GM12872 (cell line): ENCODE data around the gene FAM186B.

Experiments
- TF ChIP-seq, protein P1 (sequence below): IDR thresholded peaks from 3 replicates; pipeline ENCODE4 v1.5.1; 2011; ENCODE audit warnings: low read depth, mild to moderate bottlenecking, low read length, moderate library complexity; ENCODE audit not compliant: insufficient read depth

FAM186B gene

DNA sequence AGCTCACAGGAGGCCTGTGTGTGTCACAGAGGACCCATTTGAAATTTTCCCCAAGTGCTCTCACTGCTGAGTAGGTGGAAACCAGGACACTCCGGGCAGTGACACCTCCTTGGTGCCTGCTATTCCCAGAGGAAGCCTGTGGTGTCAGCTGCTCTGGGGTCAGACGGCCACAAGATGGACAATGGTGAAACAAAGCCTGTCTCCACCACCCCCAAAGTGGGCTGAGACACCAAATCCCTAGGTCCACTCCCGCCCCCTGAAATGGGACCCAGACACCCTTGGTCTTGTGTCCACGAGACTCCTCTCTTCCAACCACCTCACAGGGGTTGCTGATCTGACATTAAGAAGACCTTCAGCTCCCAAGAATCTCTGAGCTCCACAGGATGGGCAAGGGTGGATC, 59.6 kb downstream of the FAM186B start:
- TF ChIP-seq, protein P1, sequence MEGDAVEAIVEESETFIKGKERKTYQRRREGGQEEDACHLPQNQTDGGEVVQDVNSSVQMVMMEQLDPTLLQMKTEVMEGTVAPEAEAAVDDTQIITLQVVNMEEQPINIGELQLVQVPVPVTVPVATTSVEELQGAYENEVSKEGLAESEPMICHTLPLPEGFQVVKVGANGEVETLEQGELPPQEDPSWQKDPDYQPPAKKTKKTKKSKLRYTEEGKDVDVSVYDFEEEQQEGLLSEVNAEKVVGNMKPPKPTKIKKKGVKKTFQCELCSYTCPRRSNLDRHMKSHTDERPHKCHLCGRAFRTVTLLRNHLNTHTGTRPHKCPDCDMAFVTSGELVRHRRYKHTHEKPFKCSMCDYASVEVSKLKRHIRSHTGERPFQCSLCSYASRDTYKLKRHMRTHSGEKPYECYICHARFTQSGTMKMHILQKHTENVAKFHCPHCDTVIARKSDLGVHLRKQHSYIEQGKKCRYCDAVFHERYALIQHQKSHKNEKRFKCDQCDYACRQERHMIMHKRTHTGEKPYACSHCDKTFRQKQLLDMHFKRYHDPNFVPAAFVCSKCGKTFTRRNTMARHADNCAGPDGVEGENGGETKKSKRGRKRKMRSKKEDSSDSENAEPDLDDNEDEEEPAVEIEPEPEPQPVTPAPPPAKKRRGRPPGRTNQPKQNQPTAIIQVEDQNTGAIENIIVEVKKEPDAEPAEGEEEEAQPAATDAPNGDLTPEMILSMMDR, result no peak

DNA sequence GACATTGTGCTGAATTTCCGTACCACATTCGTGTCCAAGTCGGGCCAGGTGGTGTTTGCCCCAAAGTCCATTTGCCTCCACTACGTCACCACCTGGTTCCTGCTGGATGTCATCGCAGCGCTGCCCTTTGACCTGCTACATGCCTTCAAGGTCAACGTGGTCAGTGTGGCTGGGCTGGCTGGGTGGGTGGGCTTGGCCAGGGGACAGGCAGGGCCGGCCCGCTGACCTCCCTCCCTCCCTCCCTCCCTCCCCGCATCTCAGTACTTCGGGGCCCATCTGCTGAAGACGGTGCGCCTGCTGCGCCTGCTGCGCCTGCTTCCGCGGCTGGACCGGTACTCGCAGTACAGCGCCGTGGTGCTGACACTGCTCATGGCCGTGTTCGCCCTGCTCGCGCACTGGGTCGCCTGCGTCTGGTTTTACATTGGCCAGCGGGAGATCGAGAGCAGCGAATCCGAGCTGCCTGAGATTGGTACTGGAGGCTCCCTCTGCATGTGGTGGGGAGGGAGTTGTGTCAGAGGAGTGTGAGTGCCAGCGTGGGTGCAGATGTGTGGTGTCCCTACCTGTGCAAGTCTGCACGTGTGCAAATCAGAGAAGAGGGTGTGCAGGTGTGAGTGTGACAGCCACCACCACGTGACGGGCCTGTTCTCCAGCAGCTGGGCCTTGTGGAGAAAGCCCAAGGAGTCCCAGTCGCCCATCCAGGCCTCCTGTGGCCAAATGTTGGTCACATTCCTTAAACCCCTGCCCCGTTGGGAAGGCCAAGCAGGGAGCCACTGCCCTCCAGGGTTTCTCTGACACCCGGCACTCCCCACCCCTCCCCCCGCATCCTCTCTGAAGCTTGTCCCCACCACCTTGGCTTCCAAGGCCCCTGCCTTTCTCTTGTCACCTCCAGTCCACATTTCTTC, 61.3 kb downstream of the FAM186B start:
- TF ChIP-seq, protein P1, result no peak

DNA sequence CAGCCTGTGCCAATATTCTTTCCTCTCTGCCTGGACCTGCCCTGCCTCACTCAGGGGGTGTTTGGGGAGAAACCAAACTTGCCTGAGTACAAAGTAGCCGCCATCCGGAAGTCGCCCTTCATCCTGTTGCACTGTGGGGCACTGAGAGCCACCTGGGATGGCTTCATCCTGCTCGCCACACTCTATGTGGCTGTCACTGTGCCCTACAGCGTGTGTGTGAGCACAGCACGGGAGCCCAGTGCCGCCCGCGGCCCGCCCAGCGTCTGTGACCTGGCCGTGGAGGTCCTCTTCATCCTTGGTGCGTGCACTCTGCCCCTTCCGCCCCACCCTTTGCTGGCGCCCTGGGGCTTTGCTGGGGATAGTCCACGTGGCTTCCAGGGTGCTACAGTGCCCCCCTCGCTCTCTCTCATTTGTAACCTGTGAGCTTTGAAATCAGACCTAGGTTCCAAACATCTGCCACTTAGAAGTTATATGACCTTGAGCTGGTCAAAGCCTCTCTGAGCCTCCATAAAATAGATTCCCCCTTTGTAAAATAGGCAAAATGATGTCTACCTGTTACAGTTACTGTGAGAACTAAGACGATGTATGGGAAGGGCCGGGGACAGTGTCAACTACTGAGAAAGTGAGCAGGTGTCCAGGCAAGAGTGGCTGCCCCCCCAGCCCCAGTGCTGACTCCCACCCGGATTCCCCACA, 62.1 kb downstream of the FAM186B start:
- TF ChIP-seq, protein P1, result no peak

DNA sequence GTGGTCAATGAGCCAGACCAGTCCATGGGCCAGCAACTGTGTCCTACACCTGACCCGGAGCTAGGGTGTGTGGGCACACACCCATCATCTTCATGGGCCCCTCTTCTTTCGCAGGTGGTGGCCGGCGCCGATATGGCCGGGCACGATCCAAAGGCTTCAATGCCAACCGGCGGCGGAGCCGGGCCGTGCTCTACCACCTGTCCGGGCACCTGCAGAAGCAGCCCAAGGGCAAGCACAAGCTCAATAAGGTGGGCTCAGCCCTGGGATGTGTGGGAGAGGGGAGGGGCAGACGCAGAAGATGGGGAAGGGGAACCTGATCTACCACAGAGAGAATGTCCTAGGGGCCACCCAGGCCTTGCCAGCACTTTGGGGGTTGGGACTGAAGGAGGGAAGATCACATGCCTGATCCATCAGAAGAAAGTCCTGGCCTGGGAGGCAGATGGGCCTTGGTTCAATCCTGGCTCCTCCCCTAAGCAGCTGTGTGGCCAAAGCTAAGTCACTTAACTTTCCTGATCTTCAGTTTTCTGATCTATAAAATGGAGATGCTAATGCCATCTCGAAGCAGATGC, 62.8 kb downstream of the FAM186B start:
- TF ChIP-seq, protein P1, result no peak

DNA sequence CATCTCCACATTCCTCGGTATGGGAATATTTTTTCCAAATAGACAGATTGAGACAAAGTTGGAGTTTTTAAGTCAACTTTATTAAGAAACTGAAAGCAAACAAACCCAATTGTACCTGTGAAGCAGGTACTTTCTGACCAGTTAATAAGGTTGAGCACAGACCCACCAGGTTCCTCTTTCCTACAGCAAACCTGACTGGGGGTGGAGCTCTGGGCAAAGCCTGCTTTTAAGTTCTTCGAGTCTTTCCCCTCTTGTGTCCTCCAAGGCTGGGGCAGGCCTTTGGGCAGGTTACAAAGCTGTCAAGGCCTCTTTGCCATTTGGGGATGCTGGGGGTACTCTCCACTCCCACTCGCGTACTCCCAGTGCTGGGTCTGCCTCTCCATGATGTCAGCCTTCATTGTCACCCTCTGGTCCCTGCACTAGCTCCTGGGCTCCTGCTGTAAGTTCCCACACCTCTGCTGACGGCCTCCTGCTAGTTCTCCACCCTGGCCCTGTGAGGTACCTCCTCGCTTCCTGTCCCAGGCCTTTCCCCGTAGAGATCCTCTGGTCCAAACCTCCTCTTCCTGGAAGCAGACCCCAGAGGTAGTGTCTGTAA, 63.4 kb downstream of the FAM186B start:
- TF ChIP-seq, protein P1, result no peak

DNA sequence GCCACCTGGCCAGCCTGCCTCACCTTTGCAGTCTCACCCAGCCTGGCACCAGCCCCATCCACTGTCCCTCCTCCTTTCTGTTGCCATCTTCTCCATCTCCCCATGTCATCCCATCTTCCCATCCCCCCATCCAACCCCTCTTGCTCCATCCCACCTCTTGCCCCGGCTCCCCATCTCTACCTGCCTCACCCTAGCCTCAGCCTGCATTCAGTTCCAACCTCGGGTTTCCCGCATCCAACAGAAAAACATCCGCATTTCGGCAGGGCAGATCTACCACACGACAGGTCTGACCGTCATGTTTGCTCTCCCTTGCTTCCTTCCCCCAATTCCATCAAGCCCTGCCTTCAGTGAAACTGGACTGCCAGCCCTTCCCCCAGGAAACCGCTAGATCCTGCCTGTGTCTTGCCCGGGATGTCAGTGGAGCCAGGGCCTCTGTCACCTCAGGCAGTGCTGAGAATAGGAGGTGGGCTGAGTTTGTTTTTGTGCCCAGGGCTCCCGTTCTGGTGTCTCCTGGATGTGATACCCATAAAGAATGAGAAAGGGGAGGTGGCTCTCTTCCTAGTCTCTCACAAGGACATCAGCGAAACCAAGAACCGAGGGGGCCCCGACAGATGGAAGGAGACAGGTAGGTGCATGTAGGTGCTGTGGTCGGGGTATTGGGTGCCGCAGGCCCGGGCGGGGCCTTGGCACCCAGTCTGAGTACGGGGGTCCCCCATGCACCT, 64.1 kb downstream of the FAM186B start:
- TF ChIP-seq, protein P1, result no peak
